Thoracic aorta (tissue), 2 donors: ENCODE results near the gene PRSS53. TPM values are rescaled to one million over a fixed set of nuclear protein-coding genes. Genes with fewer than 3 reads are reported as not detected.

Experiments used
- ATAC-seq: fragments of 150-250 bp; one replicate; pipeline ENCODE4 v1.8.0; 2017; ENCODE audit warnings: low read depth; ENCODE audit not compliant: insufficient number of reproducible peaks, low FRiP score
- DNase-seq: peaks from one replicate; pipeline ENCODE4 v3.0.0-alpha.2; 2020; ENCODE audit warnings: low spot score
- H3K27ac ChIP-seq, 2 donors: fragments of 200-600 bp; sonication (generic); 1 replicate in 1 of 2; 2 replicates in 1 of 2; pipeline ENCODE4 v1.5.1; 2016; ENCODE audit warnings: mild to moderate bottlenecking in 2 of 2, moderate library complexity in 2 of 2
- H3K27me3 ChIP-seq: fragments of 200-600 bp; sonication (generic); replicated peaks from 2 replicates; pipeline ENCODE4 v1.6.0; 2016; ENCODE audit warnings: mild to moderate bottlenecking; ENCODE audit not compliant: insufficient read depth
- H3K36me3 ChIP-seq: fragments of 200-600 bp; sonication (generic); one replicate; pipeline ENCODE4 v1.5.1; 2016
- H3K4me1 ChIP-seq, 2 donors: fragments of 200-600 bp; sonication (generic); 1 replicate in 1 of 2; 2 replicates in 1 of 2; pipeline versions ENCODE4 v1.5.1 to v1.6.0; 2016; ENCODE audit warnings: low read depth in 2 of 2, mild to moderate bottlenecking in 1 of 2; ENCODE audit not compliant: control insufficient read depth in 1 of 2
- H3K4me3 ChIP-seq: fragments of 200-600 bp; sonication (generic); 2 replicates; pipeline ENCODE4 v1.5.1; 2016; ENCODE audit warnings: mild to moderate bottlenecking
- H3K9me3 ChIP-seq: fragments of 200-600 bp; sonication (generic); 2 replicates; pipeline ENCODE4 v1.5.1; 2016
- CTCF ChIP-seq: fragments of 200-600 bp; sonication (generic); IDR thresholded peaks from one replicate; pipeline ENCODE4 v1.5.1; 2019; ENCODE audit warnings: antibody characterized with exemption
- total RNA-seq, 2 donors: library from RNA; depleted of rRNA; stranded (reverse); fragments of >200 nt; gene quantifications; one replicate each; pipeline versions ENCODE4 v1.1.0 to v1.2.3, GENCODE V29; 2016

PRSS53 gene
- total RNA-seq, 2 donors from 2014 or later, result 10.6 to 13.7 TPM

GRCh38 chr16:31067342-31067741, 21.4 kb downstream of the PRSS53 start:
- TF ChIP-seq CTCF, result no peak
- Histone ChIP-seq H3K36me3 (peaks cover 8% of the 10 kb centered on the region), H3K4me3 (no peak overlapping the region), H3K4me1 (peaks cover 10 to 23% of the 10 kb centered on the region in 2 donors), H3K27ac (no peak overlapping the region), H3K9me3 (no peaks in the 10 kb centered on the region), H3K27me3 (no peaks in the 10 kb centered on the region)
- DNase-seq (no peak), ATAC-seq (no peak)

GRCh38 chr16:31064882-31065461, 23.8 kb downstream of the PRSS53 start:
- no peak for TF ChIP-seq CTCF
- peaks cover 3 to 12% of the 10 kb centered on the region in 2 donors for H3K4me1 ChIP-seq
- H3K27ac ChIP-seq, result peak overlapping the region in 1 of 2 donors; percentile 49
- no peaks in the 10 kb centered on the region for H3K27me3 ChIP-seq
- H3K9me3 ChIP-seq, result no peaks in the 10 kb centered on the region
- DNase-seq (no peak), ATAC-seq (no peak)
- peak overlapping the region; percentile 19 for H3K4me3 ChIP-seq
- H3K36me3 ChIP-seq, result peaks cover 27% of the 10 kb centered on the region

GRCh38 chr16:31063843-31064611, 24.7 kb downstream of the PRSS53 start:
- ATAC-seq (no peak), DNase-seq (no peak)
- H3K9me3 ChIP-seq, result no peaks in the 10 kb centered on the region
- H3K27ac ChIP-seq, result peak overlapping the region in 1 of 2 donors; percentile 49
- H3K4me1 ChIP-seq, result peaks cover 3 to 12% of the 10 kb centered on the region in 2 donors
- H3K36me3 ChIP-seq, result peaks cover 27% of the 10 kb centered on the region
- TF ChIP-seq CTCF, result no peak
- peak overlapping the region; percentile 19 for H3K4me3 ChIP-seq
- H3K27me3 ChIP-seq, result no peaks in the 10 kb centered on the region

GRCh38 chr16:31063495-31063842, 25.3 kb downstream of the PRSS53 start:
- Histone ChIP-seq H3K9me3 (no peaks in the 10 kb centered on the region), H3K36me3 (peaks cover 27% of the 10 kb centered on the region), H3K27me3 (no peaks in the 10 kb centered on the region), H3K4me3 (no peak overlapping the region), H3K4me1 (peaks cover 3 to 12% of the 10 kb centered on the region in 2 donors), H3K27ac (no peak overlapping the region)
- ATAC-seq (no peak), DNase-seq (no peak)
- no peak for TF ChIP-seq CTCF

- TF ChIP-seq CTCF, result no peak
- Histone ChIP-seq H3K36me3 (peaks cover 27% of the 10 kb centered on the region), H3K27me3 (no peaks in the 10 kb centered on the region), H3K9me3 (no peaks in the 10 kb centered on the region), H3K4me1 (peaks cover 3 to 12% of the 10 kb centered on the region in 2 donors), H3K27ac (no peak overlapping the region), H3K4me3 (no peak overlapping the region)
- DNase-seq, result no peak
- ATAC-seq, result no peak
These were observed 26.8 kb downstream of the PRSS53 start for GRCh38 chr16:31061813-31062440.
